Measurements from ENCODE around the gene CCL22.

Gene CCL22

DNA sequence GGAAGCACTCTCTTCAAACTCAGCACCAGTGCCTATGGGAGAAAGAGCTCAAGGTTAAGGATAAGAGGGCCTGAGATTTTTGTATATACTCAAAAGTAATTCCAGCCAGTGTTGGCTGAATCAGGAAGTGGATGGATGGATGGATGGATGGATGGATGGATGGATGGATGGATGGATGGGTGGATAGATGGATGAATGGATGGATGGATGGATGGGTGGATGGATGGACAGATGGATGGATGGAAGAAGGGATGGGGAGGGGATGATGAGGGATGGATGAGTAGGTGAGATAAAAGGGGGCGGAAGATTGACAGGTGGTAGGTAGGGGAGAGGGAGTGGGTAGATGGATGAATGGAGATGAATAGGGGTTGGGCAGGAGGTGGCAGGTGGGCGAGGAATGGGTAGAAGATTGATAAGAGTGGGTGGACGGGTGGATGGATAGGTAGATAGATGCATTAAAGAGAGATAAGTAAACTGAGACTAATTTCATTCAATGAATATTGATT is 17.8 kb downstream of the CCL22 start:
- DNase-seq (ENCODE audit: low spot score) = no peak

DNA sequence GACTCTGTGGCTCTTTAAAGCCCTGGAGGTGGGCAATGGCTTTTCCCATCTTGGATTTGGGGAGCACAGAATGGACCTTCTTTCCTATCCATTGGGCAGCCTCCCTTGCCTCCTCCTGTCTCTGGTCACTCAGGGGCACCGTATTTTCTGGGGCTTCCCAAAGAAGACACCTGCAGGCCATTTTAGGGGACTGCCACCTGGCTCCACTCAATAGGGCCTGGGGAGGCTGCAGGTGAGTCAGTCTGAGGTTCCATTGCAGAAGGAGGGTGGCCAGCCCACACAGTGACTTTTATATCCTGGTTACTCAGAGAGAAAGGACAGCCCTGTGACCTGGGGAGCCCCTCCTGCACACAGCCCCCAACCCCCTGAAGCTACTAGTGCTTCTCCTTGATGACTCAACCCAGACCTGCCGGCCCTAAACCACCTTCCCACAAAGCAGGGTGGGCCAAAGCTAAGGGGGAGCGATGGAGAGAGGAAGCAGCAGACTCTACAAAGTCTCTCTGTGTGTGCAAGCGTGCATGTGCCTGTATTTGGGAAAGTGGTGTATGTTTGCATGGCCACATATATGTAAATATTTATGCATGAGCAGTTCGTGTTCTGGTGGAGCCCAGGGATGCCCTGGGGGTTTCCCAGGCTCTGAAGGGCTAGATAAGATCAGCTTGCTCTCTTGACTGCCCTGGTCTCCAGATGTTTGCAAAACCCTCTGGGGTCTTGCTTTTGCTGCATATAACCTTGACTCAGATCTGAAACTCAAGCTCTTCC is 18.7 kb downstream of the CCL22 start:
- no peak for DNase-seq (ENCODE audit: low spot score)

DNA sequence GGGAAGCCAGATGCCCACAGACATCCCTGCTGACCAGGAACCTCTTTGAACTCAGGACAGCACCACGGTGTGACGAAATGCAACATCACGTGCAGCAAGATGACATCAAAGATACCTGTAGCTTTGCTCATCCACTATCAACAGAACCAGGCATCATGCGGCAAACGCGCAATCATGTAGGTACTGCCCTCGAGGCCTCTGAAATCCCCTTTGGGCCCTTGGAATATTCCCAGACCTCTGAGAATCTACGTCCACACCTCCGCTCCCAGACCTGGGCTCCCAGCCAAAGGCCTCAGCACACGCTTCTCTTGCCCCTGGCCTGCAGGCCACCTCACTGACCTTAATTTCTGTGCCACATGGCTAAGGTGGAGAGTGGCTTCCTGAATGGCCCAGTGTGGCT is 21.0 kb downstream of the CCL22 start:
- no peak for DNase-seq (ENCODE audit: low spot score)

DNA sequence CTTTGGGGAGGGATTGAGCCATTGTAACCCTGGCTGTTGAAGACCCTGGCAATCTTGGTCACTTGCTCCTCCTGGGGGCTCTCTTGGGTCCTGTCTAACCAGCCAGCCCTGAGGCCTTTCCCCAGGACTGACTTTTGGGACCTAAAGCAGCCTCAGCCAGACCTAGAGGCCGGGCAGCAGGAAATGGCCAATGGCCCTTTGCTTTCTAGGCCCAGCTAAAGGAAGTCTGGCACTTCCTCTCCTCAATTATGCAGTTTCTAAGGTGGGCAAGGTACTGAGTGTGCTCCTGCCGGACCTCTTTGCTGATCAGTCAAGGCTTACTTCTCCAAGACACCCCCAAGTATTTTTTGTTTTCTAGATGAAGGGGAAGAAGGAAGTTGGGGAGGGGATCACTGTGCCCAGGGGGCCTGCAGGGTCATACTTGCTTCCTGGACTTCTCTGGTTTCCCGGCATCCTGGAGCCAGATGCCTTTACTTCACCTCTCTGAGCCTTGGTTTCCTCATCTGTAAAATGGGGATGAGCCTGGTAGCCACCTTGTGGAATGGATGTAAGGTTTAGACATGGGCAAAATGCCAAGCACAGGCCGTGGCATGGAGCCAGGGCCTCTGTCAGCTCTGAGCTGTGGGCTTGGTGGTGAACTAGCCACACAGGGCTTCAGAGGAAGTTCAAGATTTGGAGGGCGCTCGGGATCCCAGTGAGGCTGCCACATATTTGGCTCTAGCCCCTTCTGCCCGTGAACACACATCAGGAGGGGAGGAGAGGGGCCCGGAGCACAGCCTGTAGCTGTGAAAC is 22.3 kb downstream of the CCL22 start:
- peak; percentile 48 for DNase-seq (ENCODE audit: low spot score)

DNA sequence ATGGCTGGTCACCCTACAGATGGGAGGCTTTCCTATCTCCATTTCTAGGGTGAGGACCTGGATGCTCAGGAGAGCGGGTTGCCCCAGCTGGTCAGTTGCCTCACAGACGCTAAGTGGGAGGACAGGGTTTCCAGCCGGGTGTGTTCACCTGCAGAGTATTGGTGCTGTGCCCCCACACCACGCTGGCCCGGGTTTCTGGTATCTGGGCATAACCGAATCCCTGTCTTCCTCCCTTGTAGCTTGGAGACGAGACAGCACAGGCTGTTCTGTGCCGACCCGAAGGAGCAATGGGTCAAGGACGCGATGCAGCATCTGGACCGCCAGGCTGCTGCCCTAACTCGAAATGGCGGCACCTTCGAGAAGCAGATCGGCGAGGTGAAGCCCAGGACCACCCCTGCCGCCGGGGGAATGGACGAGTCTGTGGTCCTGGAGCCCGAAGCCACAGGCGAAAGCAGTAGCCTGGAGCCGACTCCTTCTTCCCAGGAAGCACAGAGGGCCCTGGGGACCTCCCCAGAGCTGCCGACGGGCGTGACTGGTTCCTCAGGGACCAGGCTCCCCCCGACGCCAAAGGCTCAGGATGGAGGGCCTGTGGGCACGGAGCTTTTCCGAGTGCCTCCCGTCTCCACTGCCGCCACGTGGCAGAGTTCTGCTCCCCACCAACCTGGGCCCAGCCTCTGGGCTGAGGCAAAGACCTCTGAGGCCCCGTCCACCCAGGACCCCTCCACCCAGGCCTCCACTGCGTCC is 23.4 kb downstream of the CCL22 start:
- no peak for DNase-seq (ENCODE audit: low spot score)

DNA sequence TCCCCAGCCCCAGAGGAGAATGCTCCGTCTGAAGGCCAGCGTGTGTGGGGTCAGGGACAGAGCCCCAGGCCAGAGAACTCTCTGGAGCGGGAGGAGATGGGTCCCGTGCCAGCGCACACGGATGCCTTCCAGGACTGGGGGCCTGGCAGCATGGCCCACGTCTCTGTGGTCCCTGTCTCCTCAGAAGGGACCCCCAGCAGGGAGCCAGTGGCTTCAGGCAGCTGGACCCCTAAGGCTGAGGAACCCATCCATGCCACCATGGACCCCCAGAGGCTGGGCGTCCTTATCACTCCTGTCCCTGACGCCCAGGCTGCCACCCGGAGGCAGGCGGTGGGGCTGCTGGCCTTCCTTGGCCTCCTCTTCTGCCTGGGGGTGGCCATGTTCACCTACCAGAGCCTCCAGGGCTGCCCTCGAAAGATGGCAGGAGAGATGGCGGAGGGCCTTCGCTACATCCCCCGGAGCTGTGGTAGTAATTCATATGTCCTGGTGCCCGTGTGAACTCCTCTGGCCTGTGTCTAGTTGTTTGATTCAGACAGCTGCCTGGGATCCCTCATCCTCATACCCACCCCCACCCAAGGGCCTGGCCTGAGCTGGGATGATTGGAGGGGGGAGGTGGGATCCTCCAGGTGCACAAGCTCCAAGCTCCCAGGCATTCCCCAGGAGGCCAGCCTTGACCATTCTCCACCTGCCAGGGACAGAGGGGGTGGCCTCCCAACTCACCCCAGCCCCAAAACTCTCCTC is 24.1 kb downstream of the CCL22 start:
- DNase-seq (ENCODE audit: low spot score) = no peak

DNA sequence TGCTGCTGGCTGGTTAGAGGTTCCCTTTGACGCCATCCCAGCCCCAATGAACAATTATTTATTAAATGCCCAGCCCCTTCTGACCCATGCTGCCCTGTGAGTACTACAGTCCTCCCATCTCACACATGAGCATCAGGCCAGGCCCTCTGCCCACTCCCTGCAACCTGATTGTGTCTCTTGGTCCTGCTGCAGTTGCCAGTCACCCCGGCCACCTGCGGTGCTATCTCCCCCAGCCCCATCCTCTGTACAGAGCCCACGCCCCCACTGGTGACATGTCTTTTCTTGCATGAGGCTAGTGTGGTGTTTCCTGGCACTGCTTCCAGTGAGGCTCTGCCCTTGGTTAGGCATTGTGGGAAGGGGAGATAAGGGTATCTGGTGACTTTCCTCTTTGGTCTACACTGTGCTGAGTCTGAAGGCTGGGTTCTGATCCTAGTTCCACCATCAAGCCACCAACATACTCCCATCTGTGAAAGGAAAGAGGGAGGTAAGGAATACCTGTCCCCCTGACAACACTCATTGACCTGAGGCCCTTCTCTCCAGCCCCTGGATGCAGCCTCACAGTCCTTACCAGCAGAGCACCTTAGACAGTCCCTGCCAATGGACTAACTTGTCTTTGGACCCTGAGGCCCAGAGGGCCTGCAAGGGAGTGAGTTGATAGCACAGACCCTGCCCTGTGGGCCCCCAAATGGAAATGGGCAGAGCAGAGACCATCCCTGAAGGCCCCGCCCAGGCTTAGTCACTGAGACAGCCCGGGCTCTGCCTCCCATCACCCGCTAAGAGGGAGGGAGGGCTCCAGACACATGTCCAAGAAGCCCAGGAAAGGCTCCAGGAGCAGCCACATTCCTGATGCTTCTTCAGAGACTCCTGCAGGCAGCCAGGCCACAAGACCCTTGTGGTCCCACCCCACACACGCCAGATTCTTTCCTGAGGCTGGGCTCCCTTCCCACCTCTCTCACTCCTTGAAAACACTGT is 25.0 kb downstream of the CCL22 start:
- DNase-seq (ENCODE audit: low spot score) = no peak

DNA sequence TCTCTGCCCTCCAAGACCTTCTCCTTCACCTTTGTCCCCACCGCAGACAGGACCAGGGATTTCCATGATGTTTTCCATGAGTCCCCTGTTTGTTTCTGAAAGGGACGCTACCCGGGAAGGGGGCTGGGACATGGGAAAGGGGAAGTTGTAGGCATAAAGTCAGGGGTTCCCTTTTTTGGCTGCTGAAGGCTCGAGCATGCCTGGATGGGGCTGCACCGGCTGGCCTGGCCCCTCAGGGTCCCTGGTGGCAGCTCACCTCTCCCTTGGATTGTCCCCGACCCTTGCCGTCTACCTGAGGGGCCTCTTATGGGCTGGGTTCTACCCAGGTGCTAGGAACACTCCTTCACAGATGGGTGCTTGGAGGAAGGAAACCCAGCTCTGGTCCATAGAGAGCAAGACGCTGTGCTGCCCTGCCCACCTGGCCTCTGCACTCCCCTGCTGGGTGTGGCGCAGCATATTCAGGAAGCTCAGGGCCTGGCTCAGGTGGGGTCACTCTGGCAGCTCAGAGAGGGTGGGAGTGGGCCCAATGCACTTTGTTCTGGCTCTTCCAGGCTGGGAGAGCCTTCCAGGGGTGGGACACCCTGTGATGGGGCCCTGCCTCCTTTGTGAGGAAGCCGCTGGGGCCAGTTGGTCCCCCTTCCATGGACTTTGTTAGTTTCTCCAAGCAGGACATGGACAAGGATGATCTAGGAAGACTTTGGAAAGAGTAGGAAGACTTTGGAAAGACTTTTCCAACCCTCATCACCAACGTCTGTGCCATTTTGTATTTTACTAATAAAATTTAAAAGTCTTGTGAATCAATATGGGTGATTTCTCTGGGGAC is 25.9 kb downstream of the CCL22 start:
- no peak for DNase-seq (ENCODE audit: low spot score)

DNA sequence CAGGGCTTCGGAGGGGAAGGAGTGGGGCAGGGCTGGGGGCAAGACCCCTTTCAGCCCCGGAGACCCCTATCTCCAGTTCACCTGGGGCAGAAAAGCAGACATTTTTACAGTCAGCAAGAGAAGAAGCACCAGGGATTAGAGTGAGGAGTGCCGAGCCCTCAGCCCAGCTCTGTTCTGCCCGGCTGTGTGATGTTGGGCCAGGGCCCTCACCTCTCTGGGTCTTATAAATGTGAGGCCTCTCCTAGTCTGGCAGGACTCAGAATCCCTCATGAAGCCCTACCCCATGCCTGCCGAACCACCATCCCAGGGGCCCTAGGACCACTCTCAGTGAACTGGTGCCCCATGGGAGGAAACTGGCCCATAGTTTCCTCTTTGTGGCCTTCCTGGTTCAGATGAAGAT is 26.5 kb downstream of the CCL22 start:
- DNase-seq (ENCODE audit: low spot score) = no peak

DNA sequence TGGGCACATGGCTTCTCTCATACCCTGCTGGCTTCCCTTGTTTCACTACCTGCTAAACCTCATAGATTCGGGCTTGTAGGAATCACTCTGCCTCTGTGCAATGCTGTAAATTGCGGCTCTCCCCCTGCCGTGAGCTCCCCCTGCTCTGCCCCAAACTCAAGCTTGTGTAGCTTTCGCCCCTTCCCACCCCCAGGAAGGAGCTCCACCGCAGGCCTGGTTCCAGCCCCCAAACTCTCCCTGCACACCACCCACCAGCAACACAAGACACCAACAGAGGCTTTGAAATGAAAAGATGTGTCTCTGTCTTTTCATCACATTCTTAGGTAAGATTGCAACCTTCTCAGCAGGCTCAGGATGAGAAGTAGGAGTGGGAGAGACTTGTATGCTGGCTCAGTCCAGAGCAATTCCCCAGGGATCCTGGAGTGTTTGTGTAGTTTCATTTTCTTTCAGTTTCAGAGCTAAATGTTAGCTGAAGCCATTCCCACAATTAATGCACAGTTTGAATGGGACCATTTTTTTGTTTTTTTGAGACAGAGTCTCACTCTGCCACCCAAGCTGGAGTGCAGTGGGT is 27.9 kb downstream of the CCL22 start:
- no peak for DNase-seq (ENCODE audit: low spot score)

DNA sequence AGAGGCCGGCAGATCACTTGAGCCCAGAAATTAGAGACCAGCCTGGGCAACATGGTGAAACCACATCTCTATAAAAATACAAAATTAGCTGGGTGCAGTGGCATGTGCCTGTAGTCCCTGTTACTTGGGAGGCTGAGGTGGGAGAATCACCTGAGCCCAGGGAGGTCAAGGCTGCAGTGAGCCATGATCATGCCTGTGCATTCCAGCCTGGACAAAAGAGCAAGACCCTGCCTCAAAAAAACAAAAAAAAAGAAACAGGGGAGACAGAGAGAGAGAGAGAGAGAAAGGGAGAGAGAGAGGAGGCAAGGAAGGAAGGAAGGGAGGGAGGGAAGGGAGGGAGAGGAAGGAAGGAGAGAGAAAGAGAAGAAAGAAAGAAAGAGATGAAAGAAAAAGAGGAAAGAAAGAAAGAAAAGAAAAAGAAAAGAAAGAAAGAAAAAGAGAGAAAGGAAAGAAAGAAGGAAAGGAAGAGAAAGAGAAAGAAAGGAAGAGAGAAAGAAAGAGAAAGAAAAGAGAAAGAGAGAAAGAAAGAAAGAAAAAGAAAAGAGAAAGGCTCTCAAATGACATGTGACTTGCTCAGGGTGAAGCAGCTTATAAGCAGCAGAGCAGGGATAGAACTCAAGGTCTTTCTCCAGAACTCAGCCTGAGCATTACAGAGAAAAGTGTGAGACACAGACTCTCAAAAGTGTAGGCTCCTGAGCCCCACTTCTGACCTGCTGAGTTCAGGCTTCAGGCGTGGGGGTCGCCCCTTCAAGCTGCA is 29.2 kb downstream of the CCL22 start:
- no peak for DNase-seq (ENCODE audit: low spot score)

DNA sequence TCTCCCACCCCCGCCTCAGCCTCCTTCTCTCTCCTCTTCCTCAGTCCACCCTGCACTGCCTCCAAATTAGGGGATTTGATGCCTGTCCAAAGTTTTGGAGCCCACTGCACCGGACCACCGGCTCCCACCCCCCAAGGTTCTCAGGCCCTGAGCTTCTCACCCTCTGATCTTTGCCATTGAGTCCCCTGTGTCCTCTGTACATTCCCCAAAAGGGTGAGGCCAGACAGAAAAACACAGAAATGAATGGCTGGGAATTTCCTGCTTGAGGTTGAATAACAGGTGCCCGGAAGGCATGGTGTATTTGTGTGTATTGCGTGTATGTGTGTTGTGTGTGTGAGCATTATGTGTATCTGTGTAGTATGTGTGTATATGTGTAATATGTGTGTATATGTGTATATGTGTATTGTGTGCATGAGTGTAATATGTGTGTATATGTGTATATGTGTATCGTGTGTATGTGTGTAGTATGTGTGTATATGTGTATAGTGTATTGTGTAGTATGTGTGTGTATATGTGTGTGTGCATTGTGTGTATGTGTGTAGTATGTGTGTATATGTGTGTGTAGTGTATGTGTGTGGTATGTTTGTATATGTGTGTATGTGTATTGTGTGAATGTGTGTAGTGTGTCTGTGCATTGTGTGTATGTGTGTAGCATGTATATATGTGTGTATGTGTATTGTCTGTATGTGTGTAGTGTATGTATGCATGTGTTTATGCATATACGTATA is 29.9 kb downstream of the CCL22 start:
- DNase-seq (ENCODE audit: low spot score) = no peak

DNA sequence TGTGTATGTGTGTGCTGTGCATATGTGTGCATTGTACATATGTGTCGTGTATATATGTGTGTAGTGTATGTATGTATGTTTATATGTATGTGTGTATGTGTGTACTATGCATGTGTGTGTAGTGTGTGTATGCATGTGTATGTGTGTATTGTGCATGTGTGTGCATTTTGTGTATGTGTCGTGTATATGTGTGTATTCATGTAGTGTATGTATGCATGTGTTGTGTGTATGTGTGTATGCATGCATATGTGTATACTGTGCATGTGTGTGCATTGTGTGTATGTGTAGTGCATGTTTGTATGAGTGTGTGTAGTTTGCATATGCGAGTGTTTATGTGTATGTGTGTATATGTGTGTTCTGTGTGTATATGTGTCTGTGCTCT is 30.5 kb downstream of the CCL22 start:
- DNase-seq (ENCODE audit: low spot score) = no peak

DNA sequence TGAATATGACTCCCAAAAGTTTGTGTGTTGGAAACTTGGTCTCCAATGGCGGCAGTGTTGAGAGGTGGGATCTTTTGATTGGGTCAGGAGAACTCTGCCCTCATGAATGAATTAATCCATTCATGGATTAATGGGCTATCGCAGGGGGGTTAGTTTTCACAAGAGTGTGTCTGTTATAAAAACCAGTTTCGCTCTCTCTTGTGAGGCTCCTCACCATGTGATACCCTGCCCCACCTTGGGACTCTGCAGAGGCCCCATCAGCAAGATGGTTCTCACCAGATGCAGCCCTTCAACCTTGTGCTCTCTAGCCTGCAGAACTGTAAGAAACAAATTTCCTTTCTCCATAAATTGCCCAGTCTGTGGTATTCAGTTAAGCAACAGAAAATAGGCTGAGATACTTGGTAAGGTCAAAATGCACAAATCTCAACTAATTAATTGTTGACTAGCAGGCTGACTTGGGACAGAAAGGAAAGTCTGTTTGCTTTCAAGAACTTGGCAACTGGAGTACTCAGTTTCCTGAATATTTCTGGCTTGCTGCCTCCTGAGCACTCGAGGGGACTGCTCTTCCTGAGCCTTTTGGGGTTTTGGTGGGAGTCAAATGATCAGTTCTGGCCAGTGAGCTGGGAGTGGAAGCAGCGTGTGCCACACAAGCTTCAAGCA is 32.2 kb downstream of the CCL22 start:
- no peak for DNase-seq (ENCODE audit: low spot score)

DNA sequence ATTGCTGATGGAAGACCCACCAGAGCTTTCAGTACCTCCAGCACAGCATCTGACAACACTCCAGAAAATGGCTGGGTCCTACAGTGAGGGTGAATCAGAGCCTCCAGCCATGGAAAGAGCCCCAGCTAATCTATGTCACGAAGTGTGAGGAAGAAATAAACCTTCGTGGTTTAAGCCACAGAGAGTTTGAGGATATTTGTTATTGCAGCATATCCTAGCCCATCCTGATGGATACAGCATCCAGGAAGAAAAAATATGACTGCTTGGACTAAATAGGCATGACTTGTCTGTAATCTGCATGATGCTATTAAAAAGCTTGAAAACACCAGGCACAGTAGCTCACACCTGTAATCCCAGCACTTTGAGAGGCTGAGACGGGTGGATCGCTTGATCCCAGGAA is 32.7 kb downstream of the CCL22 start:
- no peak for DNase-seq (ENCODE audit: low spot score)

DNA sequence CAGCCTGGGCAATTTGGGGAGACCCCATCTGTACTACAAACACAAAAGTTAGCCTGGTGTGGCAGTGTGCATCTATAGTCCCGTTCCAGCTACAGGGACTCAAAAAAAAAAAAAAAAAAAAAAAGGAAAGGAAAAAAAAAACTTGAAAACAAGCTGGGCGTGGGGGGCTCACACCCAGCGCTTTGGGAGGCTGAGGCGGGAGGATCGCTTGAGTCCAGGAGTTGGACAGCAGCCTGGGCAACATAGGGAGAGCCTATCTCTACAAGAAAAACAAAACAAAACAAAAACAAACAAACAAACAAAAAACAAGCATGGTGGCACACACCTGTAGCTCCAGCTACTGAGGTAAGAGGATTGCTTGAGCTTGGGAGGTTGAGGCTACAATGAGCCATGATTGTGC is 33.1 kb downstream of the CCL22 start:
- DNase-seq (ENCODE audit: low spot score) = no peak

DNA sequence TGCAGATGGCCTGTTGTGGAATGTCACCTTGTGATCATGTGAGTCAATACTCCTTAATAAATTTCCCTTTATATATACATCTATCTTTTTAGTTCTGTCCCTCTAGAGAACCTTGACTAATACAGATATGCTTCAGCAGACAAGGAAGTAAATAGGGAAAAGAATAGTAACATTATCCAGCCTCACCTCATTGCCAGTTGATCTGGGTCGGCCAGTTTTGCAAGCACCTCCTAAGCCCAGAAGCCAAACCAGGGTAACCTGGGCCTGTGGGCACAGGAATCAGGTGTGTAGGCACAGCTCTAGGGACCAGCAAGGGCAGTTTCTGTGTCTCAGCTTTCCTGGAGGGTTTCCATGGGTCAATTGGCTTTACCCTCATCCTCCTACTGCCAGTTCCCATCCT is 34.1 kb downstream of the CCL22 start:
- no peak for DNase-seq (ENCODE audit: low spot score)

DNA sequence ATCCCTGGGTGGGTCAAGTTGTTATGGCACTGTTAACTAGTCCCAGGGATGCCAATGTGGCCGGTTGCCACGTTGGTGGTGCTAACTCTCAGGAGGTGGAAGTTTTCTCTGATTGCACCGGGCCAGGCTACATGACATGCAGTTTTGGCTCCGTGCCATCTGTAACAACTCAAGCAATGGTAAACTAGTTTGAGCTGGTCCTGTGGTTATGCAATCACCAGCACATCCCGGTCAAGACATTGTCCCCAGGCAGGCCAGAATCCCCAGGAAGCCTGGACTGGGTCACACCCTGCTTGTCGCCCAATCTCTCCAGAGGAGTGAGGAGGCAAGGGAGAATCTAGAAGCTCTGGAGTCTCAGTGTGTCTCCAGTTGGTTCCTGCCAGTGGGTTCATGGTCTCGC is 35.9 kb downstream of the CCL22 start:
- no peak for DNase-seq (ENCODE audit: low spot score)

Measured in kidney capillary endothelial cell (primary cell).